Vagina (tissue), 2 donors: Measurements from ENCODE around the gene CTCFL. TPM values are rescaled to one million over a fixed set of nuclear protein-coding genes. Genes with fewer than 3 reads are reported as not detected.

Experiments used
- DNase-seq, 2 donors: peaks; one replicate each; pipeline ENCODE4 v3.0.0-alpha.2; 2017; ENCODE audit errors: extremely low spot score in 2 of 2
- H3K27ac ChIP-seq: fragments of 200-600 bp; sonication (generic); one replicate; pipeline ENCODE4 v1.5.1; 2019
- H3K27me3 ChIP-seq: fragments of 200-600 bp; sonication (generic); one replicate; pipeline ENCODE4 v1.5.1; 2019
- H3K36me3 ChIP-seq, 2 donors: fragments of 200-600 bp; sonication (generic); one replicate each; pipeline ENCODE4 v1.5.1; 2017 to 2019
- H3K4me1 ChIP-seq: fragments of 200-600 bp; sonication (generic); one replicate; pipeline ENCODE4 v1.5.1; 2019
- H3K4me3 ChIP-seq, 2 donors: fragments of 200-600 bp; sonication (generic); 1 replicate in 1 of 2; 2 replicates in 1 of 2; pipeline ENCODE4 v1.5.1; 2016 to 2019
- H3K9me3 ChIP-seq: fragments of 200-600 bp; sonication (generic); one replicate; pipeline ENCODE4 v1.5.1; 2019
- CTCF ChIP-seq, 3 experiments: fragments of 450-650 bp in 2 of 3; fragments of 200-600 bp in 1 of 3; sonication (generic) in 1 of 3; IDR thresholded peaks; one replicate each; pipeline ENCODE4 v1.5.1; 2017 to 2019; ENCODE audit warnings: antibody characterized with exemption in 3 of 3, mild to moderate bottlenecking in 2 of 3, moderate library complexity in 2 of 3
- POLR2A ChIP-seq, 2 donors: fragments of 450-650 bp; IDR thresholded peaks; one replicate each; pipeline ENCODE4 v1.6.1; 2017; ENCODE audit warnings: antibody characterized with exemption in 2 of 2, mild to moderate bottlenecking in 2 of 2, moderate library complexity in 2 of 2
- POLR2AphosphoS5 ChIP-seq, 2 donors: sonication (generic); formaldehyde crosslinking; IDR thresholded peaks; one replicate each; pipeline ENCODE4 v1.9.0; 2017; ENCODE audit warnings: antibody characterized with exemption in 2 of 2, mild to moderate bottlenecking in 2 of 2, low read depth in 1 of 2; ENCODE audit not compliant: insufficient read depth in 1 of 2
- intact Hi-C: fragments of 100-400 bp; cut with DNase I; formaldehyde crosslinking; loops from one replicate; pipeline ENCODE4 v1.15.1; 2023
- total RNA-seq: library from RNA; depleted of rRNA; stranded (reverse); fragments of >200 nt; gene quantifications from one replicate; pipeline ENCODE4 v1.2.3, GENCODE V29; 2016

The CTCFL gene
- total RNA-seq, 1 donor from 2014 or later = not detected

DNA sequence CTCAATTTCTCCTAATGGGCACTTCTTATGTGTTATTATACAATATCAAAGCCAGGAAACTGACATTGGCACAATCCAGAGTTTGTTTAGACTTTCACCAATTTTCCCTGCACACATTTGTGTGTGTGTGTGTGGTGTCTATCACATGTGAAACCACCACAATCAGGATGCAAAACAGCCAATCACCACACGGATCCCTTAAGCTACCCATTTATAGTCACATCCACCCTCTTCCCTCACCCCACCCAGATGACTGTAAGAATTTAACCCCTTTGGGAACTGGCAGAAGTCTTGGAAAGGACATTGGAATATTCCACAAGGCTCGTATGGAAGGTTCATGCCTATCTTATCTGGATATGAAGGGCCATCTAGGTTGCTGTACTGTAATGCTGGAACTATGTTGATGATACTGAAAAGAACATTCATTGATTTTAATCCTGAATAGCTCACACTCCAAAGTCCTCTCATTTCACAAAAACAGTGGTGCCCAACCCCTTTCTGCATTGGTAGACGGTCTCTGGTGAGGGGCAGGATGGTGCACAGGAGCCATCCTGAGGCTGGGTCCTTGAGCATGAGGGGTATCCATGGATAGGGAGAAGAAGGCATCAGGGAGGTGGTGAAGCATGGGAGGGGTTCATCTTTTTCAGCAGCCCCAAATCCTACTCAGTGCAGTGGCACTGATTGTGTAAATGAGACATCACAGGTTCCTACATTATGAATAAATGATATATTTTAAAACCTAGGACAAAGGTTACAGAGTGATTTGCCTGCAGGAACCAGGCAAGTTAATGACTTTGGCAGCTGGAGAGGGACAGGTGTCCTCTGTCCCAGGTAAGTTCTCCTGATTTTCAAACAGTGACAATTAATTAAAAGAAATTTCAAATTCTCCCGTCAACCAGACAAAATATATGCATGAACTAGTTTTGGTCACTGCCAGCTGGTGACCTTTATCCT is 12.1 kb upstream of the CTCFL start:
- no peaks in the 10 kb centered on the region for H3K4me1 ChIP-seq
- intact Hi-C loops = no loop called here

DNA sequence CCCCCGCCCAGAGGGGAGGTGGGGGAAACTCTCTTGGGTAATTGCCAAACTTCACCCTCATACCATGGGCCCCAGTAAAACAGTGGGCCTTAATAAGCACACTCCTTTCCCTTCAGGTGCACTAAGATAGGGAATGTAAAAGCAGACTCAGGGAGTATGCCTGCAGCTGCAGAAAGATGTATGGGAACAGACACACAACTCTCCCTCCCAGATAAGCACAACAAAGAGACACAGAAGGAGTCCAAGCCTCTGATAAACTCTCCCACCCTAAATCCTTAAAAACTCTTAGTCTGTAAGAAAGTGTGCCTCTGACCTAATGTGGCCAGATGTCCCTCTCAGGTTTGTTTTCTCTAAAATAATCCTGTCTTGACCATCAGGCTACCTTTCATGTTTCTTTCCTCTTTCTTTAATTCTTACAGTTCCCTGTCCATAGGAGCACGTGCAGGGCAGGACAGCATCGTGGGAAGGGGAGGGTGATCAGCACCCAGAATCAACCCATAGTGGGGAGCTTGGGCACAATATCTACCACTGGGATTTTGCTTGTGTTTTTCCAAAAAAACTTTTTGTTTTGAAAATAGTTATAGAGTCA is 11.3 kb upstream of the CTCFL start:
- H3K4me3 ChIP-seq = no peak overlapping the region
- intact Hi-C loops = no loop called here
- no peaks in the 10 kb centered on the region for H3K36me3 ChIP-seq

More for the DNA sequence above, 12.1 kb upstream of the CTCFL start:
- Histone ChIP-seq H3K27me3 (no peaks in the 10 kb centered on the region), H3K4me3 (no peak overlapping the region), H3K36me3 (no peaks in the 10 kb centered on the region), H3K9me3 (no peaks in the 10 kb centered on the region), H3K27ac (no peak overlapping the region)
- no peak for DNase-seq
- no peak for TF ChIP-seq POLR2AphosphoS5 (IDR thresholded peaks at IDR 0.05; ENCODE audit: insufficient read depth in 1 of 2, low read depth in 1 of 2)

GRCh38 chr20:57535297-57535696 is 10.4 kb upstream of the CTCFL start:
- no peaks in the 10 kb centered on the region for H3K4me1 ChIP-seq
- no peaks in the 10 kb centered on the region for H3K27me3 ChIP-seq
- intact Hi-C loops = no loop called here
- no peaks in the 10 kb centered on the region for H3K9me3 ChIP-seq
- TF ChIP-seq POLR2A (IDR thresholded peaks at IDR 0.05) = no peak
- TF ChIP-seq CTCF (IDR thresholded peaks at IDR 0.05) = no peak
- no peak for TF ChIP-seq POLR2AphosphoS5 (IDR thresholded peaks at IDR 0.05; ENCODE audit: insufficient read depth in 1 of 2, low read depth in 1 of 2)
- no peaks in the 10 kb centered on the region for H3K36me3 ChIP-seq
- no peak overlapping the region for H3K4me3 ChIP-seq
- no peak overlapping the region for H3K27ac ChIP-seq
- no peak for DNase-seq

More for the DNA sequence above, 11.3 kb upstream of the CTCFL start:
- Histone ChIP-seq H3K27me3 (no peaks in the 10 kb centered on the region), H3K4me1 (no peaks in the 10 kb centered on the region), H3K27ac (no peak overlapping the region), H3K9me3 (no peaks in the 10 kb centered on the region)
- no peak for DNase-seq
- TF ChIP-seq POLR2AphosphoS5 (IDR thresholded peaks at IDR 0.05; ENCODE audit: insufficient read depth in 1 of 2, low read depth in 1 of 2) (no peak), POLR2A (IDR thresholded peaks at IDR 0.05) (no peak), CTCF (IDR thresholded peaks at IDR 0.05) (no peak)

- DNase-seq = no peak
- no peak overlapping the region for H3K27ac ChIP-seq
These were observed 7.2 kb upstream of the CTCFL start for GRCh38 chr20:57532104-57532503.

More at GRCh38 chr20:57532104-57532503, 7.2 kb upstream of the CTCFL start:
- H3K4me1 ChIP-seq = no peaks in the 10 kb centered on the region
- H3K27me3 ChIP-seq = no peaks in the 10 kb centered on the region
- H3K9me3 ChIP-seq = no peaks in the 10 kb centered on the region
- H3K36me3 ChIP-seq = no peaks in the 10 kb centered on the region
- intact Hi-C loops = no loop called here
- no peak for TF ChIP-seq POLR2AphosphoS5 (IDR thresholded peaks at IDR 0.05; ENCODE audit: insufficient read depth in 1 of 2, low read depth in 1 of 2)
- no peak for TF ChIP-seq CTCF (IDR thresholded peaks at IDR 0.05)
- no peak for TF ChIP-seq POLR2A (IDR thresholded peaks at IDR 0.05)
- H3K4me3 ChIP-seq = no peak overlapping the region
